Measurements from ENCODE around the gene DCUN1D2.
"Not testable (repeated sequence)": the region's sequence is repeated elsewhere in the genome, so short reads cannot be mapped to it uniquely, and the experiment has no call there.

The DCUN1D2 gene

DNA sequence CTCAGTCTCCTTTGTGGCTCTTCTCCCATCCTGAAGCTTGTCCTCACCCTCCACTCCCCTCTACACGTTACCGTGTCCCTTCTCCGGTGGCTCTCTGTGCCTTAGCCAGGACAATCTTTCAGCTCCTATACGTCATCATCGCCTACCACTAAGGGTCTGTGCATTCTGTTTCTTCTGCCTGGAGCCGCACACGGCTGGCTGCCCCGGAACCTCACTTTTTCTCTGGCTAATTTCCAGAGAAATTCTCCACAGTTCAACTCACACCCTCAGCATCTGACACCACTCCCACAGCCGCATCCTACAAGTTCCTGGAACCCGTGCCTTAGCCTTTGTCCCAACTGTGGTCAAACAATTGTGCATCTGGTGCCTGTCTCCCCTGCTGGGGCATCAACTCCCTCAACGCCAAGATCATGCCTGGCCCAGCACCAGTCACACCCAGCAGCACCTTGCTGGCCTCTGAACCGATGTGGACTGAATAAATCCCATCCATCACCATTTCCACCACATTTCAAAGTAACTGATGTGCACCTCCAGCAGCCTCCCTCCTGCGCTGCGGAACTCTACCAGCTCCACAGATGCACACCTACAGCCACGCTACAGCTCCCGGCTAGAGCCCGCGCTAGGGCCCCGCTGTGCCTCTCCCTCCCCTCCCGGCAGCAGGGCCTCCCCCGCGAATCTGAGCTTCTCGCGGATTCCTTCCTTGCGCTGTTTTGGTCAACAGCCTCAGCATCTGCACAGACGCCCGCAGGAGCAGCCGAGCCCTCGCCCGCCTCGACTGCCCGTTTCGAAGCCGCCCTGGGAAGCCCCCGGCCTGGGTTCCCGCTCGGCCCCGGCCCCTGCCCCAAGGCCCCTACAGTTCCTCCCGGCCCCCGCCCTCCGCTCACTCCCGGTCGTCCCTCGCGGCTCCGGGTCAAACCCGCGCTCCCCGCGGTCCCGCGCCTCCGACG lies 689 bp downstream of the DCUN1D2 start:
- DNase-seq (ENCODE audit: low spot score): peak; percentile 32

- DNase-seq (ENCODE audit: low spot score): no peak
Observed at GRCh38 chr13:113489171-113489548, 1.4 kb downstream of the DCUN1D2 start.

DNA sequence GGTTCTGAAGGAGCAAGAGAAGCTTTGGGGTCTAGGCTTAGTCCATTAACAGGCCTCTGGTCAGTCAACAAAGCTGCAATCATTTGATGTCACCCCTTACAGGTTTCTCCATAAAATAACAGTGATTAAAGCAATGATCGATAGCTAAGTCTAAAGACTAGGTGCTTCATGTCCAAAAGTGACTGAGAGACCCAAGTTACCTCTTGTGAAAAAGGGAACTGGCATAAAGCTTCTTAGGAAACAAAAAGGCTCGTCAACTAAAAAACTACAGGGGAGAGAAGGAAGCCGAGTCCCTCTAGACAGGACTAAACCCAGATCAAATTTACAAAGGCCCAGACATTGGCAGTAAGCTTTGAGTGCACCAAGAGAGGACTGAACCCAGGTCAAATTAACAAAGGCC lies 2.2 kb downstream of the DCUN1D2 start:
- DNase-seq (ENCODE audit: low spot score): no peak

DNA sequence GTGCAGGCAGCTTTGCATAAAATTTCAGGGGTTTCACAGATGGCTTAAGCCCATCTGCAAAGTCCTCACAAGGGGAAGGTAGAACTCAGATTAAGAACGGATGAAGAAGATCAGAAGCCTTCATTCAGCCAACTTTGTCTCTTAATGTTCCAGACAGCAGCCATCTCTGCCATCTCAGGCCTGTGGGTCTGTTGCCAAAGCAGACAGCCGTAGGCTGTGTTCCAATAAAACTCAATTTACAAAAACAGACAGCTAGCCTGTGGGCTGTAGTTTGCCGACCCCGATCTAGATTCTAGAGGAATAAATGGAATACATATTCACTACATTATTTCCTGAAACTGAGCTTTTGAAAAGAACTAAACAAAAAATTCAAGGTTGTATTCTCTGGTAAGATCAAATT lies 3.8 kb downstream of the DCUN1D2 start:
- DNase-seq (ENCODE audit: low spot score): no peak

DNA sequence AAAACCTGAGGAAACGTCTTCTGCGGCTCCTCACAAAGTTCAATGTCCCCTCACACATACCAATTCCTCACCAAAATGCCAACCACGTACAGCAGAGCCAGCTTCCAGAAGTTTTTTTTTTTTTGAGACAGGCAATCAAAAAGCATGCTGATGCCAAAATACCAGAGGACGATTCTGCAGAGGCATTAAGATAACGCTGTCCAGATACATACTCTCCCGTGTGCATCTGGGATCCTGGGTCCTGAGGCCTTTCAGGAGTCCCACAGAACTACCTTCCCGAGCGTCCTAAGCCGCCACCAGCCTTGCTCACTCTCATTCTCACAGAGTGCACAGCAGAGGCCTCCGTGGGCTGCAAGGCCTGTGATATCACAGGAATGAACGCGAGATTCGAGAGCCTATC lies 5.0 kb downstream of the DCUN1D2 start:
- no peak for DNase-seq (ENCODE audit: low spot score)

- DNase-seq (ENCODE audit: low spot score): no peak
Observed at GRCh38 chr13:113483504-113484293, 6.8 kb downstream of the DCUN1D2 start.

DNA sequence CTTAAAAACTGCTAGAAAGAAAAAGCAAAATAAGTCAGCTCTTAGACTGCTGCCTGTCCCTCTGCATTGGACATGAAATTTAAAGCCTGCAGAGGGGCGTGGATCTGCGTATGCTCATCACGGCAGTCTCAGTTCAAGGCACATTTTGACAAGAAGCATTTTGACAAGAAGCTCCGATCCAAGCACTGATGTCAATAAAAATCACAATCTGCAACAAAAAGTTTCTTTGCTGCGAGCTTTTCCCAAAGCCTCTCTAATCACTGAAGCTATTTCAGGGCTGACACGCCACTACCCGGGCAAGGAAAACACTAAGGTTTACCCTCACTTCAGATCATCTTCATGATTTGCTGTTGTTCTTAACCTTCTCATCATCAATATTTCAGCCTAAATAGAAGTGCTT lies 7.4 kb downstream of the DCUN1D2 start:
- DNase-seq (ENCODE audit: low spot score): no peak

- DNase-seq (ENCODE audit: low spot score): no peak
Observed at GRCh38 chr13:113479179-113479578, 11.3 kb downstream of the DCUN1D2 start.

DNA sequence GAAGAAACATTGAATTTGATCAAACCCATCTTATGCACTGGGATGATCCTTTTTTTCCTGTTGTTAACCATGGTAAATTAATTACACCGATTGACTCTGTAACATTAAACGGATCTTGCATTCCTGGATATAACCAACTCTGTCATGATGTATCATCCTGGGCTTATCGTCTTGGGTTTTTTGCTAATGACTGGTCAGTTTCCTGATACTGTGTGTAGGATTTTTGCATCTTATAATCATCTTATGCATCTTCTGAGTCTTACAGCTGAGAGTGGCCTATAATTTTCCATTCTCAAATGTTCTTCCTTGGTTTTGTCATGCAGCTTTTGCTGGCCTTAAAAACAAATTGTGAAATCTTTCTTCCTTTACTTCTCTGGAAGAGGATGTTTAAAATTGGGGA lies 12.8 kb downstream of the DCUN1D2 start:
- DNase-seq (ENCODE audit: low spot score): no peak

DNA sequence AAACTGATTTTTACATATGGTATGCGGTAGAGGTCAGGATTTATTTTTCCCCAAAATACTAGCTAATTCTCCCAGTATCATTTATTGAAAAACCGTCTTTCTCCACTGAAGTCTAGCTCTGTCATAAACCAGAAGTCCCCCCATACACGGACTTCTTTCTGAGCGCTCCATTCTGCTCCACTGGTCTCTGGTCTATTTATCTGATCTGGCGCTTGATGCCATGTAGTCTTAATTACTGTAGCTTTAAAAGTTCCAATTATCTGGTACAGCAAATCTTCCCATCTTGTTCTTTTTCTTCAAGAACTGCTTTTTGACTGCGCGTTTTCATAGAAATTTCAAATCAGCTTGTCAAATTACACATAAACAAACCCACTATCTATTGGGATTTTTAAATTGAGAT lies 13.7 kb downstream of the DCUN1D2 start:
- no peak for DNase-seq (ENCODE audit: low spot score)

DNA sequence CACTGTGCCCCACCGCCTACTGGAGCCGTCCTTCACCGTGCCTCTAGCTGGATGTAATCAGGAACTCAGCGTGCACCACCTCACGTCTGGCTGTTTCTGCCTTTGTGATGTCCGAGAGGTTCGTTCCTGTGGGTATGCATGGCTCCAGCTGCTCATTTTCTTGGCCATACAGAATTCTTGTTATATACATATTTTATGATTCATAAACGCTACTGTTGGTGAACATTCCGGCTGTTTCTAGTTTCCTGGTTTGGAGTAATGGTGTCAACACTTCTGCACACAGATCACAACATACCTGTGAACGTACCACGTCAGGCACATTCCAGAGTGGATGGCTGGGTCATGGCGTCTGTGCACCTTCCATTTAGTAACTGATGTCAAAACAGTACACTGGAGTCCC lies 14.6 kb downstream of the DCUN1D2 start:
- no peak for DNase-seq (ENCODE audit: low spot score)

DNA sequence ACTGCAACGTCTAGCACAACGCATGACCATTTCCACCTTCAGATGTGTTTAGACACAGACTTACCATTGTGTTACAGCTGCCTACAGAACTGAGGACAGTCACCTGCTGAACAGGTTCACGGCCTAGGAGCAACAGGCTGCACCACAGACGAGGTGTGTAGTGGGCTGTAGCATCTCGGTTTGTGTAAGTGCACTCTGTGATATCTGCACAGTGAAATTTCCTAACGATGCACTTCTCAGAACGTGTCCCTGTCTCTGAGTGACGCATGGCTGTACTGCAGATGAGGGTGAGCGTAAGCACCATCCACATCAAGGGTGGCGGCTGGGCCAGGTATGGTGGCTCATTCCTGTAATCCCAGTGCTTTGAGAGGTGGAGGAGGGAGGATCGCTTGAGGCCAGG lies 15.2 kb downstream of the DCUN1D2 start:
- DNase-seq (ENCODE audit: low spot score): no peak

DNA sequence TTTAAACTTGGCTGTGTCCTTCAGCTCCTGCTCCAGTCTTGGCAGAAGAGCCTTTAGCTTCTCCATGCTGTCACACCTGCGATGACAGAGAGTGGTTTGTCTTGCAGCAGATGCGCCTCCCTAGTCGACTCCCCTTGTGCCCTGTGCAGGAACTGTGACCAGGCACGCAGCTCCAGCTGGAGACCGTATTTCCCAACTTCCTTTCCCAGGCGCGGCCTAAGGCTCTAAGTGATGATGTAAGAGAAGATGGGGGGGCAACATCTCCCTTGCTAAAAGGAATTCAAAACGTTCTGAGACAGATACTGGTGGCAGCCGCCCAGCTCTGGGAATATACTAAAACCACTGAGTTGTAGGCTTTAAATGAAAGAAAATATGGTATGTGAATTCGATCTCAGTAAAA lies 16.3 kb downstream of the DCUN1D2 start:
- DNase-seq (ENCODE audit: low spot score): no peak

DNA sequence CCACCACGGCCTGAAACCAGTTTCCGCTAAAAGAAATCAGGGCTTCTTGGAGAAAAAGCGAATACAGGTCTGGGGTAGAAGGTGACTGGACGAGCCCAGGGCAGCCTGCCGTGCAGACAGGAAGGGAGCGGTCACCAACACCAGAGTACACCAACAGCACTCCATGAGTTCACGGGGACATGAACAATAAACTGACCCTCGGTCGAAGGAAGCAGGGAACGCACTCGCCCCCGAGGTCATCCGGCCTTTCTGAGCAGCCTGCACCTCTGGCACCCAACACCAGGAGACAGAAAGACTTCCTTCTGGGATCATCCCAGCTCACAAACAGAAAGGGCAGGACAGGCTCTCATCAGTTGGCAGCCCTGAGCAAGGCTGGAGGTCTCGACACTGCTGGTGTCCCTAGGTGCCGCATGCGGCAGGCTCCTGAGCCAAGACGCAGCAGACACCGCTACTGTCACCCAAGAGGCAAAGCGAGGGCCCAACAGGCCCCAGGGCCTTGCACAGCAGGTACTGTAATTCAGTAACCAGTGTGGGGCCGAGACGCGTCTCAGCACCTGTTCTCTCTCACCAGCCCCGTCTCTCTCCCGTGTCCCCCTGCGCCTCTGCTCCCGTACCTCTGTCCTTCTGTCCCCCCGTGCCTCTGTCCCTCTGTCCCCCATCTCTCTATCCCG lies 18.0 kb downstream of the DCUN1D2 start:
- no peak for DNase-seq (ENCODE audit: low spot score)

GRCh38 chr13:113471844-113472243 lies 18.7 kb downstream of the DCUN1D2 start:
- DNase-seq (ENCODE audit: low spot score): no peak

DNA sequence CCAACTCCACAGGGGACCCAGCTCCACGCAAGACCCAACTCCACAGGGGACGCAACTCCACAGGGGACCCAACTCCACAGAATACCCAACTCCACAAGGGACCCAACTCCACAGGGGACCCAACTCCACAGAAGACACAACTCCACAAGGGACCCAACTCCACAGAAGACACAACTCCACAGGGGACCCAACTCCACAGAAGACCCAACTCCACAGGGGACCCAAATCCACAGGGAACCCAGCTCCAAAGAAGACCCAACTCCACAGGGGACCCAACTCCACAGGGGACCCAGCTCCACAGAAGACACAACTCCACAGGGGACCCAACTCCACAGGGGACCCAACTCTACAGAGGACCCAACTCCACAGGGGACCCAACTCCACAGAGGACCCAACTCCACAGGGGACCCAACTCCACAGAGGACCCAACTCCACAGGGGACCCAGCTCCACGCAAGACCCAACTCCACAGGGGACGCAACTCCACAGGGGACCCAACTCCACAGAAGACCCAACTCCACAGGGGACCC lies 19.8 kb downstream of the DCUN1D2 start:
- DNase-seq (ENCODE audit: low spot score): not testable (repeated sequence)

- no peak for DNase-seq (ENCODE audit: low spot score)
Observed at GRCh38 chr13:113470073-113470472, 20.4 kb downstream of the DCUN1D2 start.

DNA sequence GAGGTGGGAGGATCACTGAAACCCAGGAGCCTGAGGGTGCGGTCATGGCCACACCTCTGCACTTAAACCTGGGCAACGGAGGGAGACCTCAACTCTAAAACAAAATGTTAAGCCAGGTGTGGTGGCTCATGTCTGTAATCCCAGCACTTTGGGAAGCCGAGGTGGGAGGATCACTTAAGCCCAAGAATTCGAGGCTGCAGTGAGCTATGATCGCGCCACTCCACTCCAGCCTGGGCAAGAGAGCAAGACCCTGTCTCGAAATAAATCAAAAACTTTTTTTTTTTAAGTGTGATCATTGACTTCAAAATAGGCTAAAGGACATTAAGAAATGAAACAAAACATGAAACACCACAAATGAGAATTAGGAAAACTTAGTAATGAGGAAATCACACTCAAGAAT lies 20.9 kb downstream of the DCUN1D2 start:
- no peak for DNase-seq (ENCODE audit: low spot score)

GRCh38 chr13:113468472-113469201 lies 21.9 kb downstream of the DCUN1D2 start:
- no peak for DNase-seq (ENCODE audit: low spot score)

GRCh38 chr13:113468029-113468428 lies 22.5 kb downstream of the DCUN1D2 start:
- DNase-seq (ENCODE audit: low spot score): no peak

GRCh38 chr13:113466383-113466782 lies 24.1 kb downstream of the DCUN1D2 start:
- DNase-seq (ENCODE audit: low spot score): no peak

DNA sequence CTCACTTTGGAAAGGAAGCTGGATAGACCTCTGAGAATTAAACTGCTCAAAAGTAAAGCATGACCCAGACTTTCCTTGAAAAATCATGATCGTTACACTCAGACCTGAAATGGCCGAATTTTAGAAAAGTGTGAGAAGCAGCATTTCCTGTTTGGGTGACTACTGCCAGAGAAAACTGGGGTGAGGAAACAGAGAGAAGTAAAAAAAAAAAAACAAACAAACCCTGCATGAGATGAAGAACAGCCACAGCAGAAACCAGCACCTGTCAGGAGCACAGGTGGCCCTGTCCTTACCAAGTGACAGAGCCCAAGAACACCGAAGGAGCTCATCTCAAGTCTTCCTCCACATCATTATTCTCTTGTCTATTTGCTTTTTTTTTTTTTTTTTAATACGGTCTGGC lies 25.2 kb downstream of the DCUN1D2 start:
- DNase-seq (ENCODE audit: low spot score): no peak

All from hematopoietic multipotent progenitor cell treated with erythropoietin and hydrocortisone succinate and interleukin-3 and kit ligand, for 17 days (in vitro differentiated cells).